Heart right ventricle (tissue), 16 donors: ENCODE results near the gene KRTAP2-1. TPM values are rescaled to one million over a fixed set of nuclear protein-coding genes. Genes with fewer than 3 reads are reported as not detected.

Source experiments
- ATAC-seq, 8 donors: fragments of 200-7000 bp; cut with Tn5 transposase; one replicate each; pipeline ENCODE4 v1.9.1; 2020; ENCODE audit warnings: mild to moderate bottlenecking in 8 of 8, moderate library complexity in 8 of 8, moderate number of reproducible peaks in 1 of 8
- DNase-seq, 2 donors: peaks; one replicate each; pipeline ENCODE4 v3.0.0-alpha.2; 2020
- H3K27ac ChIP-seq, 10 donors: fragments of 200-600 bp; sonication (generic) in 2 of 10; one replicate each; pipeline versions ENCODE4 v1.5.0 to v1.8.0; 2020 to 2022; ENCODE audit warnings: mild to moderate bottlenecking in 3 of 10
- H3K27me3 ChIP-seq, 7 donors: fragments of 200-600 bp; one replicate each; pipeline ENCODE4 v1.8.0; 2021 to 2022; ENCODE audit warnings: mild to moderate bottlenecking in 2 of 7
- H3K36me3 ChIP-seq, 9 donors: fragments of 200-600 bp; sonication (generic) in 1 of 9; one replicate each; pipeline versions ENCODE4 v1.5.0 to v1.8.0; 2020 to 2022; ENCODE audit warnings: mild to moderate bottlenecking in 2 of 9
- H3K4me1 ChIP-seq, 9 donors: fragments of 200-600 bp; sonication (generic) in 1 of 9; one replicate each; pipeline versions ENCODE4 v1.5.0 to v1.8.0; 2020 to 2022; ENCODE audit warnings: mild to moderate bottlenecking in 4 of 9
- H3K4me3 ChIP-seq, 10 donors: fragments of 200-600 bp; sonication (generic) in 2 of 10; one replicate each; pipeline versions ENCODE4 v1.5.0 to v1.8.0; 2020 to 2022; ENCODE audit warnings: mild to moderate bottlenecking in 7 of 10, moderate library complexity in 2 of 10
- H3K9me3 ChIP-seq, 11 donors: fragments of 200-600 bp in 10 of 11; sonication (generic) in 2 of 11; one replicate each; pipeline versions ENCODE4 v1.5.0 to v1.8.0; 2013 to 2022; ENCODE audit warnings: mild to moderate bottlenecking in 2 of 11, control low read depth in 1 of 11, moderate library complexity in 1 of 11
- CTCF ChIP-seq, 9 donors: fragments of 200-600 bp; sonication (generic) in 2 of 9; IDR thresholded peaks; one replicate each; pipeline versions ENCODE4 v1.5.0 to v1.8.0; 2021 to 2022; ENCODE audit warnings: antibody characterized with exemption in 9 of 9, mild to moderate bottlenecking in 5 of 9, moderate library complexity in 1 of 9
- WGBS, 2 donors: extraction: QIAGEN DNeasy Blood & Tissue Kit; methylation state at CpG; one replicate each; pipeline ENCODE4 v1.1.7; 2013; ENCODE audit warnings: inconsistent platforms in 1 of 2; 5-methylcytosine and 5-hydroxymethylcytosine counted together
- intact Hi-C, 10 donors: fragments of 100-400 bp; cut with DNase I; formaldehyde crosslinking; loops; one replicate each; pipeline versions ENCODE4 v1.11.1 to v1.14.2; 2022
- polyA plus RNA-seq, 2 donors: library from polyadenylated mRNA; stranded (reverse); fragments of 200-250 nt; gene quantifications; one replicate each; pipeline ENCODE4 v1.2.3, GENCODE V29; 2013
- total RNA-seq, 10 donors: library from RNA; stranded (reverse); fragmentation: NEBNext Ultra II Directional in 3 of 10; extraction: Animal tissue kit (Norgen Biotek cat#: 25700) in 3 of 10; gene quantifications; one replicate each; pipeline versions ENCODE4 v1.2.1 to v1.2.4, GENCODE V29; 2021 to 2023
- donor health status: Arrhythmogenic right ventricular cardiomyopathy.
- donor health status: ischemic (EF 13 %, LVEDD 7.1; RV severe dilation, severe dysfunction).
- donor health status: healthy with polysubstance abuse.
- donor health status: DM: no; HTN: yes; CAD: no.
- donor health status: DM: no; HTN: no; CAD: no.
- donor health status: ischemic (EF 25% LVEDD 6.9; RV normal size, moderate dysfunction).
- donor health status: ischemic (EF 25% LVEDD 5.7; RV mildly dilated, moderate dysfunction).
- donor health status: healthy.
- donor health status: DM: yes; HTN: yes; CAD: no.
- donor health status: Ischemic cardiomyopathy.
- donor health status: ischemic (EF 35%, LVEDD 5.7; RV mildly dilated, moderate dysfunction).
- donor health status: nonischemic (EF 11% LVEDD 7.7; RV severe dilation, severe dysfunction).
- donor health status: DM: yes; HTN: yes; CAD: no.
- donor health status: PGD.
- donor health status: ischemic (EF 29% LVEDD 5.4; RV normal size, mild dysfunction).
- donor health status: nonischemic (EF 23%, LVEDD 6.1; RV moderate dilation, normal function).

Gene KRTAP2-1
- total and polyA plus RNA-seq, 12 donors: not detected

GRCh38 chr17:41029633-41030245, 17.4 kb downstream of the KRTAP2-1 start, which contains the start of gene KRTAP1-4:
KRTAP1-4 (minus strand) TSS chr17:41030195; CDS start chr17:41030078, 117 bp downstream.
- Histone ChIP-seq H3K36me3 (no peaks in the 10 kb centered on the region), H3K27me3 (peaks cover 0 to 57% (median 31%) of the 10 kb centered on the region in 7 donors), H3K4me3 (no peak within 1 kb of the TSS), H3K9me3 (no peaks in the 10 kb centered on the region), H3K4me1 (no peaks in the 10 kb centered on the region), H3K27ac (no peak within 1 kb of the TSS)
- intact Hi-C loops: no loop called here
- ATAC-seq (no peak), DNase-seq (no peak)
- TF ChIP-seq CTCF (IDR thresholded peaks at IDR 0.05): no peak
- 78 to 88% methylated on average over 12 of the region's 12 CpGs for WGBS, 2 donors

GRCh38 chr17:41026715-41027471, 20.2 kb downstream of the KRTAP2-1 start, which contains the start of gene KRTAP1-5:
KRTAP1-5 (minus strand) TSS chr17:41027208; CDS start chr17:41027155, 53 bp downstream.
- intact Hi-C loops: no loop called here
- 67 to 75% methylated on average over 9 of the region's 9 CpGs for WGBS, 2 donors
- H3K4me1 ChIP-seq: no peaks in the 10 kb centered on the region
- peaks cover 0 to 47% (median 26%) of the 10 kb centered on the region in 7 donors for H3K27me3 ChIP-seq
- no peaks in the 10 kb centered on the region for H3K36me3 ChIP-seq
- no peak within 1 kb of the TSS for H3K27ac ChIP-seq
- DNase-seq (no peak), ATAC-seq (no peak)
- H3K4me3 ChIP-seq: no peak within 1 kb of the TSS
- peaks cover 0 to under 1% (median 0%) of the 10 kb centered on the region in 11 donors for H3K9me3 ChIP-seq
- TF ChIP-seq CTCF (IDR thresholded peaks at IDR 0.05): no peak

DNA sequence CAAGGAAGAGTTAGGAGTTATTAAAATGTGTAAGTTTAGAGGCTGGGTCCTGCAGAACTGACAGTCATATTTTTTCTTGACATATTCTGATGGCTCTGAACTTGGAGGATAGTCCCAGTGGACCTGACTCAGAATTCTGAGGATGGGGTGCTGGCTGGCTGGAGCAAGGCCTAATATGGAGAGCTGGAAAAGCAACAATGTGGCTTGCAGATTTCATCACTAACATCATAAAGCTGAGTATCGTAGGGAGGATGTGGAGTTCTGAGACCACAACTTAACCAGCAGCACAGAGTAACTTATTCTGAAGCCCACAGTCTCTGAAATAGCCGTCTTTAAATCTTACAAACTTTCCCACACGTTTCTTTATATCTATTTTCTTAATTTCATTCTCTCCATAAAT, 22.4 kb downstream of the KRTAP2-1 start:
- Histone ChIP-seq H3K4me1 (no peaks in the 10 kb centered on the region), H3K36me3 (no peaks in the 10 kb centered on the region), H3K27ac (no peak overlapping the region), H3K4me3 (no peak overlapping the region), H3K9me3 (peaks cover 0 to 10% (median 0%) of the 10 kb centered on the region in 11 donors), H3K27me3 (peaks cover 0 to 37% (median 25%) of the 10 kb centered on the region in 7 donors)
- DNase-seq: no peak
- 72 to 79% methylated on average over 3 of the region's 3 CpGs for WGBS, 2 donors
- no peak for ATAC-seq
- intact Hi-C loops: no loop called here
- TF ChIP-seq CTCF (IDR thresholded peaks at IDR 0.05): no peak

DNA sequence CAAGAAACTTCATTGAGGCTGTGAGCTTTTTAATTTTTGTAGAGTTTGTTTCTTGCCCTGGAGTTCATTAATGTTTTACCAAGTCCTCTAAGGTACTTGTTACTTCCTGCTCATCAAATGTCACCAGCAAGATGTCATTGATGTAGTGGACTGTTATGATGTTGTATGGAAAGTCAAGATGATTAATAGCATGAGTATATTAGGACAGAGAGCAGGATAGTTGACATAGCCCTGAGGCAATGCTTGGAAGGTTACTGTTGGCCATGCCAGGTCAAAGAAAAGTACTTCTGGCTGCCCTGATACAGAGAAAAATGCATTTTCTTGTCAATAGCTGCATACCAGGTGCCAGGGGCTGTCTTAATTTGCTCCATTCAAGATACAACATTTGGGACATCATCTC, 26.8 kb downstream of the KRTAP2-1 start:
- Histone ChIP-seq H3K4me1 (no peaks in the 10 kb centered on the region), H3K27me3 (peaks cover 0 to 7% (median 0%) of the 10 kb centered on the region in 7 donors), H3K27ac (no peak overlapping the region), H3K36me3 (no peaks in the 10 kb centered on the region), H3K4me3 (no peak overlapping the region), H3K9me3 (peaks cover 0 to 10% (median 0%) of the 10 kb centered on the region in 11 donors)
- ATAC-seq (no peak), DNase-seq (no peak)
- TF ChIP-seq CTCF (IDR thresholded peaks at IDR 0.05): no peak
- intact Hi-C loops: no loop called here
